Esophagus muscularis mucosa (tissue), 4 donors: Measurements from ENCODE around the gene INPPL1.

Experiments used
- CTCF ChIP-seq, 3 experiments: fragments of 200-600 bp in 2 of 3; fragments of 450-650 bp in 1 of 3; sonication (generic) in 2 of 3; IDR thresholded peaks; one replicate each; pipeline ENCODE4 v1.5.1; 2017 to 2019; ENCODE audit warnings: antibody characterized with exemption in 3 of 3, mild to moderate bottlenecking in 2 of 3, moderate library complexity in 1 of 3
- EP300 ChIP-seq: sonication (generic); formaldehyde crosslinking; IDR thresholded peaks from one replicate; pipeline ENCODE4 v1.6.1; 2017; ENCODE audit warnings: antibody characterized with exemption
- POLR2A ChIP-seq: fragments of 450-650 bp; IDR thresholded peaks from one replicate; pipeline ENCODE4 v1.6.1; 2017; ENCODE audit warnings: antibody characterized with exemption, moderate library complexity, mild to moderate bottlenecking, low read depth
- POLR2AphosphoS5 ChIP-seq, 2 donors: sonication (generic); formaldehyde crosslinking; IDR thresholded peaks; one replicate each; pipeline ENCODE4 v1.6.1; 2017; ENCODE audit warnings: antibody characterized with exemption in 2 of 2

GRCh38 chr11:72204886-72205285 is 19.7 kb upstream of the INPPL1 start:
- TF ChIP-seq CTCF (IDR thresholded peaks at IDR 0.05) (no peak), POLR2A (no peak), EP300 (no peak), POLR2AphosphoS5 (IDR thresholded peaks at IDR 0.05) (no peak)
